HepG2 (cell line): ENCODE results near the gene CAMTA1. TPM values are rescaled to one million over a fixed set of nuclear protein-coding genes. Genes with fewer than 3 reads are reported as not detected.
A peak's percentile ranks its signal among the peaks of the same experiment; 100 is the strongest.

Source experiments
- BORCS8-MEF2B ChIP-seq: sonication (generic); formaldehyde crosslinking; IDR thresholded peaks from 2 replicates; pipeline ENCODE4 v1.8.0; 2022; ENCODE audit warnings: mild to moderate bottlenecking, missing genetic modification reagents
- BRD4 ChIP-seq: sonication (generic); formaldehyde crosslinking; IDR thresholded peaks from 2 replicates; pipeline ENCODE4 v1.4.0; 2020; ENCODE audit warnings: missing genetic modification reagents
- EP300 ChIP-seq, 3 experiments: sonication (generic) in 1 of 3; formaldehyde crosslinking in 1 of 3; IDR thresholded peaks; 2 replicates each; pipeline versions ENCODE4 v1.5.1 to v1.6.1; 2011 to 2020; ENCODE audit warnings: low read depth in 2 of 3, low read length in 2 of 3, borderline replicate concordance in 1 of 3, improper control_type of control experiment in 1 of 3, mild to moderate bottlenecking in 1 of 3, missing genetic modification reagents in 1 of 3, moderate library complexity in 1 of 3
- ETV6 ChIP-seq: sonication (generic); formaldehyde crosslinking; conservative IDR thresholded peaks from 2 replicates; pipeline ENCODE4 v1.4.0; 2020; ENCODE audit warnings: missing genetic modification reagents
- FOXA3 ChIP-seq: IDR thresholded peaks from 2 replicates; pipeline ENCODE4 v1.6.1; 2016; ENCODE audit warnings: missing genetic modification reagents, missing compliant biosample characterization
- HOXA5 ChIP-seq: sonication (generic); formaldehyde crosslinking; IDR thresholded peaks from 2 replicates; pipeline ENCODE4 v1.4.0; 2020; ENCODE audit warnings: missing genetic modification reagents
- MAFG ChIP-seq: sonication (generic); formaldehyde crosslinking; IDR thresholded peaks from 2 replicates; pipeline ENCODE4 v1.5.1; 2020; ENCODE audit warnings: mild to moderate bottlenecking, missing genetic modification reagents
- MXD4 ChIP-seq: IDR thresholded peaks from 2 replicates; pipeline ENCODE4 v1.6.1; 2016; ENCODE audit warnings: mild to moderate bottlenecking, missing biosample characterization, missing genetic modification reagents
- RAD21 ChIP-seq: fragments of 450-650 bp; formaldehyde crosslinking; IDR thresholded peaks from 2 replicates; pipeline ENCODE4 v1.5.0; 2020; ENCODE audit warnings: mild to moderate bottlenecking
- SIN3A ChIP-seq: IDR thresholded peaks from 2 replicates; pipeline ENCODE4 v1.6.1; 2011; ENCODE audit warnings: low read depth, mild to moderate bottlenecking, control low read depth, low read length, borderline replicate concordance
- SRY ChIP-seq: sonication (generic); formaldehyde crosslinking; IDR thresholded peaks from 2 replicates; pipeline ENCODE4 v1.8.0; 2022; ENCODE audit warnings: mild to moderate bottlenecking, missing genetic modification reagents
- ZNF33B ChIP-seq: sonication (generic); formaldehyde crosslinking; IDR thresholded peaks from 2 replicates; pipeline ENCODE4 v1.5.1; 2020; ENCODE audit warnings: mild to moderate bottlenecking, missing genetic modification reagents
- polyA plus RNA-seq, 8 experiments: library from polyadenylated mRNA; depleted of rRNA in 3 of 8; stranded (reverse) in 7 of 8; unstranded in 1 of 8; fragments of >200 nt; fragmentation: Illumina TruSeq in 4 of 8; extraction: Trizol in 4 of 8; gene quantifications; 2 replicates each; pipeline versions ENCODE4 v1.2.1 to v1.2.3, GENCODE V29; 2011 to 2016; ENCODE audit warnings: low read depth in 4 of 8, missing spikeins in 1 of 8, mixed read lengths in 1 of 8; ENCODE audit not compliant: insufficient read depth in 1 of 8
- total RNA-seq, 5 experiments: library from RNA; depleted of rRNA; stranded (reverse); fragments of >200 nt; fragmentation: Illumina TruSeq; extraction: Trizol; gene quantifications; 2 replicates each; pipeline ENCODE4 v1.2.3, GENCODE V29; 2016; ENCODE audit warnings: low read depth in 1 of 5
- TF ChIP-seq, protein P1 (sequence below): sonication (generic); formaldehyde crosslinking; IDR thresholded peaks from 2 replicates; pipeline ENCODE4 v1.4.0; 2020; ENCODE audit warnings: missing genetic modification reagents
- TF ChIP-seq, protein P2 (sequence below): sonication (generic); formaldehyde crosslinking; IDR thresholded peaks from 2 replicates; pipeline ENCODE4 v1.4.0; 2020; ENCODE audit warnings: missing genetic modification reagents
- TF ChIP-seq, protein P3 (sequence below): sonication (generic); formaldehyde crosslinking; IDR thresholded peaks from 2 replicates; pipeline ENCODE4 v1.5.1; 2020; ENCODE audit warnings: missing genetic modification reagents, mild to moderate bottlenecking, borderline replicate concordance
- TF ChIP-seq, protein P4 (sequence below): sonication (generic); formaldehyde crosslinking; IDR thresholded peaks from 2 replicates; pipeline ENCODE4 v1.4.0; 2020; ENCODE audit warnings: missing genetic modification reagents
- TF ChIP-seq, protein P5 (sequence below): sonication (generic); formaldehyde crosslinking; IDR thresholded peaks from 2 replicates; pipeline ENCODE4 v1.4.0; 2020; ENCODE audit warnings: mild to moderate bottlenecking, missing genetic modification reagents

The CAMTA1 gene
- total and polyA plus RNA-seq, 2 of the 13 experiments (the other 11 are each of a cell fraction or from before 2014, with no cell fraction given) = 25.0 to 36.4 TPM

DNA sequence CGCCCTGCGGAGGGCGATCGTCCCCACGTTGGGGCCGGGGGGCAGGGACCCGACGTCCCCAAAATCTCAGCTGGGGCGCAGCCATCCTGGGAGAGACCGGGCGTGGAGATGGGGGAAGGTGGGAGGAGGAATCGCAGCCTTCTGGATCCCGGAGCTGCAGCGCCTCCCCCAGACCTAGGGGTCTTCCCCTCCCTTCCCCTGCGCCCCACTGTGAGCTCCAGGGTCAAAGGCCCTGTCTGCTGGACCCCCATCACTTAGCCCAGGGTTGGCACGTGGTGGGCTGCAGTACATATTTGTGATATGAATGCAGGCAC lies 895.7 kb downstream of the CAMTA1 start (continued):
- TF ChIP-seq, protein P1, sequence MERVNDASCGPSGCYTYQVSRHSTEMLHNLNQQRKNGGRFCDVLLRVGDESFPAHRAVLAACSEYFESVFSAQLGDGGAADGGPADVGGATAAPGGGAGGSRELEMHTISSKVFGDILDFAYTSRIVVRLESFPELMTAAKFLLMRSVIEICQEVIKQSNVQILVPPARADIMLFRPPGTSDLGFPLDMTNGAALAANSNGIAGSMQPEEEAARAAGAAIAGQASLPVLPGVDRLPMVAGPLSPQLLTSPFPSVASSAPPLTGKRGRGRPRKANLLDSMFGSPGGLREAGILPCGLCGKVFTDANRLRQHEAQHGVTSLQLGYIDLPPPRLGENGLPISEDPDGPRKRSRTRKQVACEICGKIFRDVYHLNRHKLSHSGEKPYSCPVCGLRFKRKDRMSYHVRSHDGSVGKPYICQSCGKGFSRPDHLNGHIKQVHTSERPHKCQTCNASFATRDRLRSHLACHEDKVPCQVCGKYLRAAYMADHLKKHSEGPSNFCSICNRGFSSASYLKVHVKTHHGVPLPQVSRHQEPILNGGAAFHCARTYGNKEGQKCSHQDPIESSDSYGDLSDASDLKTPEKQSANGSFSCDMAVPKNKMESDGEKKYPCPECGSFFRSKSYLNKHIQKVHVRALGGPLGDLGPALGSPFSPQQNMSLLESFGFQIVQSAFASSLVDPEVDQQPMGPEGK = 0 out of 2 replicates have a peak, but pooled peaks have one; percentile 56
- TF ChIP-seq, protein P2, sequence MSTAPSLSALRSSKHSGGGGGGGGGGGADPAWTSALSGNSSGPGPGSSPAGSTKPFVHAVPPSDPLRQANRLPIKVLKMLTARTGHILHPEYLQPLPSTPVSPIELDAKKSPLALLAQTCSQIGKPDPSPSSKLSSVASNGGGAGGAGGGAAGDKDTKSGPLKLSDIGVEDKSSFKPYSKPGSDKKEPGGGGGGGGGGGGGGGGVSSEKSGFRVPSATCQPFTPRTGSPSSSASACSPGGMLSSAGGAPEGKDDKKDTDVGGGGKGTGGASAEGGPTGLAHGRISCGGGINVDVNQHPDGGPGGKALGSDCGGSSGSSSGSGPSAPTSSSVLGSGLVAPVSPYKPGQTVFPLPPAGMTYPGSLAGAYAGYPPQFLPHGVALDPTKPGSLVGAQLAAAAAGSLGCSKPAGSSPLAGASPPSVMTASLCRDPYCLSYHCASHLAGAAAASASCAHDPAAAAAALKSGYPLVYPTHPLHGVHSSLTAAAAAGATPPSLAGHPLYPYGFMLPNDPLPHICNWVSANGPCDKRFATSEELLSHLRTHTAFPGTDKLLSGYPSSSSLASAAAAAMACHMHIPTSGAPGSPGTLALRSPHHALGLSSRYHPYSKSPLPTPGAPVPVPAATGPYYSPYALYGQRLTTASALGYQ (CRISPR knock-in tag) = no peak
- no peak for TF ChIP-seq SIN3A
- TF ChIP-seq ZNF33B = no peak
- TF ChIP-seq MAFG = no peak
- no peak for TF ChIP-seq EP300 (IDR thresholded peaks at IDR 0.05; ENCODE audit: low read depth in 2 of 2, low read length in 2 of 2)
- no peak for TF ChIP-seq EP300 (CRISPR knock-in tag; IDR thresholded peaks at IDR 0.05; ENCODE audit: borderline replicate concordance)
- TF ChIP-seq, protein P3, sequence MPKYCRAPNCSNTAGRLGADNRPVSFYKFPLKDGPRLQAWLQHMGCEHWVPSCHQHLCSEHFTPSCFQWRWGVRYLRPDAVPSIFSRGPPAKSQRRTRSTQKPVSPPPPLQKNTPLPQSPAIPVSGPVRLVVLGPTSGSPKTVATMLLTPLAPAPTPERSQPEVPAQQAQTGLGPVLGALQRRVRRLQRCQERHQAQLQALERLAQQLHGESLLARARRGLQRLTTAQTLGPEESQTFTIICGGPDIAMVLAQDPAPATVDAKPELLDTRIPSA (CRISPR knock-in tag) = no peak
- no peak for TF ChIP-seq MXD4 (CRISPR knock-in tag)
- TF ChIP-seq FOXA3 (CRISPR knock-in tag) = no peak
- no peak for TF ChIP-seq RAD21 (CRISPR knock-in tag)
- no peak for TF ChIP-seq ETV6 (CRISPR knock-in tag)
- TF ChIP-seq, protein P4, sequence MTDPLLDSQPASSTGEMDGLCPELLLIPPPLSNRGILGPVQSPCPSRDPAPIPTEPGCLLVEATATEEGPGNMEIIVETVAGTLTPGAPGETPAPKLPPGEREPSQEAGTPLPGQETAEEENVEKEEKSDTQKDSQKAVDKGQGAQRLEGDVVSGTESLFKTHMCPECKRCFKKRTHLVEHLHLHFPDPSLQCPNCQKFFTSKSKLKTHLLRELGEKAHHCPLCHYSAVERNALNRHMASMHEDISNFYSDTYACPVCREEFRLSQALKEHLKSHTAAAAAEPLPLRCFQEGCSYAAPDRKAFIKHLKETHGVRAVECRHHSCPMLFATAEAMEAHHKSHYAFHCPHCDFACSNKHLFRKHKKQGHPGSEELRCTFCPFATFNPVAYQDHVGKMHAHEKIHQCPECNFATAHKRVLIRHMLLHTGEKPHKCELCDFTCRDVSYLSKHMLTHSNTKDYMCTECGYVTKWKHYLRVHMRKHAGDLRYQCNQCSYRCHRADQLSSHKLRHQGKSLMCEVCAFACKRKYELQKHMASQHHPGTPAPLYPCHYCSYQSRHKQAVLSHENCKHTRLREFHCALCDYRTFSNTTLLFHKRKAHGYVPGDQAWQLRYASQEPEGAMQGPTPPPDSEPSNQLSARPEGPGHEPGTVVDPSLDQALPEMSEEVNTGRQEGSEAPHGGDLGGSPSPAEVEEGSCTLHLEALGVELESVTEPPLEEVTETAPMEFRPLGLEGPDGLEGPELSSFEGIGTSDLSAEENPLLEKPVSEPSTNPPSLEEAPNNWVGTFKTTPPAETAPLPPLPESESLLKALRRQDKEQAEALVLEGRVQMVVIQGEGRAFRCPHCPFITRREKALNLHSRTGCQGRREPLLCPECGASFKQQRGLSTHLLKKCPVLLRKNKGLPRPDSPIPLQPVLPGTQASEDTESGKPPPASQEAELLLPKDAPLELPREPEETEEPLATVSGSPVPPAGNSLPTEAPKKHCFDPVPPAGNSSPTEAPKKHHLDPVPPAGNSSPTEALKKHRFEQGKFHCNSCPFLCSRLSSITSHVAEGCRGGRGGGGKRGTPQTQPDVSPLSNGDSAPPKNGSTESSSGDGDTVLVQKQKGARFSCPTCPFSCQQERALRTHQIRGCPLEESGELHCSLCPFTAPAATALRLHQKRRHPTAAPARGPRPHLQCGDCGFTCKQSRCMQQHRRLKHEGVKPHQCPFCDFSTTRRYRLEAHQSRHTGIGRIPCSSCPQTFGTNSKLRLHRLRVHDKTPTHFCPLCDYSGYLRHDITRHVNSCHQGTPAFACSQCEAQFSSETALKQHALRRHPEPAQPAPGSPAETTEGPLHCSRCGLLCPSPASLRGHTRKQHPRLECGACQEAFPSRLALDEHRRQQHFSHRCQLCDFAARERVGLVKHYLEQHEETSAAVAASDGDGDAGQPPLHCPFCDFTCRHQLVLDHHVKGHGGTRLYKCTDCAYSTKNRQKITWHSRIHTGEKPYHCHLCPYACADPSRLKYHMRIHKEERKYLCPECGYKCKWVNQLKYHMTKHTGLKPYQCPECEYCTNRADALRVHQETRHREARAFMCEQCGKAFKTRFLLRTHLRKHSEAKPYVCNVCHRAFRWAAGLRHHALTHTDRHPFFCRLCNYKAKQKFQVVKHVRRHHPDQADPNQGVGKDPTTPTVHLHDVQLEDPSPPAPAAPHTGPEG (CRISPR knock-in tag) = no peak
- TF ChIP-seq HOXA5 = 0 out of 2 replicates have a peak, but pooled peaks have one; percentile 72
- 0 out of 2 replicates have a peak, but pooled peaks have one; percentile 31 for TF ChIP-seq SRY (CRISPR knock-in tag)
- peak; percentile 2; the same call in 1 of the 2 replicates for TF ChIP-seq BORCS8-MEF2B (CRISPR knock-in tag)
- no peak for TF ChIP-seq BRD4
- TF ChIP-seq, protein P5, sequence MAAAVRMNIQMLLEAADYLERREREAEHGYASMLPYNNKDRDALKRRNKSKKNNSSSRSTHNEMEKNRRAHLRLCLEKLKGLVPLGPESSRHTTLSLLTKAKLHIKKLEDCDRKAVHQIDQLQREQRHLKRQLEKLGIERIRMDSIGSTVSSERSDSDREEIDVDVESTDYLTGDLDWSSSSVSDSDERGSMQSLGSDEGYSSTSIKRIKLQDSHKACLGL (CRISPR knock-in tag) = no peak
